GM21447 (cell line): ENCODE data around the gene ZNF814.
"Not testable (repeated sequence)": the region's sequence is repeated elsewhere in the genome, so short reads cannot be mapped to it uniquely, and the experiment has no call there.

Experiments used
- ATAC-seq: cut with Tn5 transposase; IDR thresholded peaks from one replicate; pipeline ENCODE4 v1.9.1; 2021; ENCODE audit not compliant: unreplicated experiment

ZNF814 gene

GRCh38 chr19:57862351-57862750, 26.5 kb downstream of the ZNF814 start:
- ATAC-seq = not testable (repeated sequence)

- ATAC-seq = not testable (repeated sequence)
Observed at GRCh38 chr19:57854117-57854516, 34.7 kb downstream of the ZNF814 start.

- ATAC-seq = not testable (repeated sequence)
Observed at GRCh38 chr19:57851812-57852603, 36.8 kb downstream of the ZNF814 start.

GRCh38 chr19:57850553-57851017, 38.3 kb downstream of the ZNF814 start:
- no peak for ATAC-seq

GRCh38 chr19:57849666-57850473, 39.0 kb downstream of the ZNF814 start, which contains the start of gene ZNF587:
Gene ZNF587, plus strand, starts transcription at chr19:57849859. Its CDS starts 180 bp downstream, at chr19:57850039.
- peak; percentile 93 for ATAC-seq

GRCh38 chr19:57849162-57849665, 39.6 kb downstream of the ZNF814 start:
- ATAC-seq = peak; percentile 26

GRCh38 chr19:57847164-57847563, 41.7 kb downstream of the ZNF814 start:
- ATAC-seq = not testable (repeated sequence)

GRCh38 chr19:57841122-57841763, 47.6 kb downstream of the ZNF814 start:
- no peak for ATAC-seq

- not testable (repeated sequence) for ATAC-seq
Observed at GRCh38 chr19:57838622-57839191, 50.1 kb downstream of the ZNF814 start.

- not testable (repeated sequence) for ATAC-seq
Observed at GRCh38 chr19:57836991-57837390, 51.8 kb downstream of the ZNF814 start.

- no peak for ATAC-seq
Observed at GRCh38 chr19:57830071-57830602, 58.7 kb downstream of the ZNF814 start, which contains the start of gene ZNF587B. Gene ZNF587B, plus strand, starts transcription at chr19:57830299. Its CDS starts 230 bp downstream, at chr19:57830529.

- no peak for ATAC-seq
Observed at GRCh38 chr19:57829316-57829715, 59.5 kb downstream of the ZNF814 start.

GRCh38 chr19:57825511-57825910, 63.3 kb downstream of the ZNF814 start:
- ATAC-seq = no peak

- ATAC-seq = not testable (repeated sequence)
Observed at GRCh38 chr19:57823608-57824007, 65.2 kb downstream of the ZNF814 start.

GRCh38 chr19:57823155-57823554, 65.7 kb downstream of the ZNF814 start:
- ATAC-seq = not testable (repeated sequence)

GRCh38 chr19:57821501-57821900, 67.3 kb downstream of the ZNF814 start:
- ATAC-seq = not testable (repeated sequence)

GRCh38 chr19:57821095-57821494, 67.7 kb downstream of the ZNF814 start:
- ATAC-seq = not testable (repeated sequence)

- ATAC-seq = no peak
Observed at GRCh38 chr19:57820599-57820998, 68.2 kb downstream of the ZNF814 start.

- ATAC-seq = peak; percentile 90
Observed at GRCh38 chr19:57819475-57820148, 69.2 kb downstream of the ZNF814 start.

GRCh38 chr19:57818378-57818777, 70.5 kb downstream of the ZNF814 start:
- no peak for ATAC-seq
